GM21528 (cell line): ENCODE measurements around the gene SMC3.
"Not testable (repeated sequence)": the region's sequence is repeated elsewhere in the genome, so short reads cannot be mapped to it uniquely, and the experiment has no call there.

Experiments used
- ATAC-seq: cut with Tn5 transposase; IDR thresholded peaks from one replicate; pipeline ENCODE4 v1.9.1; 2021; ENCODE audit warnings: mild to moderate bottlenecking, moderate library complexity; ENCODE audit not compliant: unreplicated experiment, low FRiP score

SMC3 gene

DNA sequence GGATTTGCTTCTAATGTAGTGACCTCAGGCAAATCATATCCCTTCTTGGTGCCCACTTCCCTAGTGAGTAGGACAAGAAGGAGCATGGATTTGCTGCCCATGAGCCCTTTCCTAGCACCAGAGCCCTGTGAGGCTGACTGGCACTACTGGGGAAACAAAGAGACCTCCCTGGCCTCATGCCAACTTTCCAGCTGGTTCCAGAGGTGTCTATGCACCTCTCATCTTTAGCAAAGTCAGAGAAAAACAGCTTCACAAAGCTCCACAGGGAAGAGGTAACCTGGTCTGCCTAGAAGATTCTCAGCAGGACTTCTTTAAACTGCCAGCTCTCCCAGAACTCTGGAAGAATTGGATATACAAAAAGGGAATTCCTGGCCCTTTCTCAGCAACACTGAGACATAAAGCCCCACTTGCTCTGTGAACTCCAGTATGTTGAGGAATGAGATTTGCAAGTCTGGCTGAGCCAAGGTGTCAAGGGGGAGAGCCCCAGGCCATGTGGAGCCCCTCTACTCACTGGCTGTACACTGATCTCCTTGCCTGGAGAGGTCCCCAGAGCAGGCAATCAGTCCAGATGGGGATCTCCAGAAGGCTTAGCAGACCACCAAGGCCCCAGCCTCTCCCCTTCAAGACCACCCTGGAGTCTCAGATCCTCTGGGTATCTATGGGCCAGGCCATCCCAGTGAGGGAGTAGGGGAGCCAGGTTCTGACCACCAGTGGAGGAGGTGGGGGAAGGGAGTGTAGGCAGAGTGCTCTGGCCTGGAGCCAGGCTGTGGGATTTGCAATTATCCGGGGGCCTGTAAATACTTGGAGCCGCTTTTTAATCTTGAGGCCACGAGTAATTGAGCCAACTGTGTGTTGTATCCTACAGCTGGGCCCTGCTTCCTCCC is 52.3 kb downstream of the SMC3 start:
- ATAC-seq, result no peak

GRCh38 chr10:110620398-110620719 is 52.9 kb downstream of the SMC3 start:
- no peak for ATAC-seq

DNA sequence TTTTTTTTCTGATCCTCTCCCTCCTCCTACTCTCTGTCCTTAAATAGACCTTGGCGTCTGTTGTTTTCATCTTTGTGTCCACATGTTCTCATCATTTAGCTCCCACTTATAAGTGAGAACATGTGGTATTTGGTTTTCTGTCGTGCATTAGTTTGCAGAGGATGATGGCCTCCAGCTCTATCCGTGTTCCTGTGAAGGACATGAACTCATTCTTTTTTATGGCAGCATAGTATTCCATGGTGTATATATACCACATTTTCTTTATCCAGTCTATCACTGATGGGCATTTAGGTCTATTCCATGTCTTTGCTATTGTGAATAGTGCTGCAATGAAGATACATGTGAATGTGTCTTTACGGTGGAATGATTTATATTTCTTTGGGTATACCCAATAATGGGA is 55.8 kb downstream of the SMC3 start:
- not testable (repeated sequence) for ATAC-seq

DNA sequence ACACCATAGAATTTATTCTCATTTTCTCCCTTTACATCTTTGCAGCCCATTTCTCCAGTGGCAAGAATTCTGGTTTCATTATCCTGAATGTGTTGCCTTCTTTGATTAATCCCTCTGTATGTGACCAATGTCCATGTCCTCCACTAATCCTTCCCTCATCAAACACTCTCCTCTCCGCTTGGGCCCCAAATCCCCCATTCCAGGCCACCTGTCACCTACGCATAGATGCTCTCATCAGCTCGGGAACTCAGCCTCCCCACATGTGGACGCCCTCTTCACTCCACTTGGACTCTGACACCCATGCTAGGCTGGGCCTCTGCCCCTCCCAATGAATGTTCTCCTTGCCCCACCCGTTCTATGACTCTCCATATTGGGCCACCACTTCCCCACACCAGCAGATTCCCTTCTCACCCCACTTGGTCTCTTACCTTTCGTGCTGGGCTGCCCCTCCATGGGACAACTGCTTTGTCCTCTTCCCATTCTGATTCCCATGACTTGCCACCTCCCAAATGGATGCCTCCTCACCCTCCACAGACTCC is 57.9 kb downstream of the SMC3 start:
- ATAC-seq, result no peak

DNA sequence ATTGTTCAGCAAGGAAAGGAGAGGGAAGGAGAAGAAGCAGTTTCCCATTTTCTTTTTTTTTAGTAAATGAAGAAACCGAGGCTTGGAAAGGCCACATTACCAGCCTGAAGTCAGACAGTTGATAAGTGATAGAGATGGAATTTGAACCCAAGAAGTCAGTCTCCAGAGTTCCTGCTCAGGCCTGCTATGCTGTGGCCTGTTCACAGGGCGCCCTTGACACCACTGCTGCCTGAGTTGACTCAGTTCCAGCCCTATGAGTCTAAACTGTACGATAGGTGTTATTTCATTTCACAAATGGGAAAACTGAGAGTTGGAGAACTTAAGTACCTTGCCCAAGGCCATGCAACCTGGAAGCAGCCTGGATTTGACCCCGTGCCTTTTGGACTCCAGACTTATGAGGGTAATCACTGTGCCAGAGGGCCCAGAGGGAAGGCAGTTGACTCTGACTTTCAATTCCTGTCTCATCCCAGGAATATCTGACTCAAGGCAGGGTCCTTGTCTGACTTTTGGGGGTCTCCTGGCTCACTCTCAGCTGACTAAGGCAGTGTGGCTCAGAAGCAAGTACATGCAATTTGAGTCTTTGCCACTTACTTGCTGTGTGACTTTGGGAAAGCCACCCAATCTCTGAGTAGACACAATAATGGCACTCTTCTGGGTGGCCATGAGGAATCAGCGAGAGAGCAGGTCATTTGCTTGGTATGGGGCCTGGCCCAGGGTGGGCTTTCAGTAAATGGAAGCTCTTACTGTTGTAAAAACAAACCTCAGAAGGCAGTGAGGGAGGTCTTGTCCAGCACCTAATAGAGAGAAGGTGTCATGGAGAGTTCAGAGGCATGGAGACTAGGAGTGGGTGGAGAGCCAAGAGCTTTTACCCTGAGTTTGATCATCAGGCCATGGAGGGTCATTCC is 58.7 kb downstream of the SMC3 start:
- ATAC-seq, result no peak

DNA sequence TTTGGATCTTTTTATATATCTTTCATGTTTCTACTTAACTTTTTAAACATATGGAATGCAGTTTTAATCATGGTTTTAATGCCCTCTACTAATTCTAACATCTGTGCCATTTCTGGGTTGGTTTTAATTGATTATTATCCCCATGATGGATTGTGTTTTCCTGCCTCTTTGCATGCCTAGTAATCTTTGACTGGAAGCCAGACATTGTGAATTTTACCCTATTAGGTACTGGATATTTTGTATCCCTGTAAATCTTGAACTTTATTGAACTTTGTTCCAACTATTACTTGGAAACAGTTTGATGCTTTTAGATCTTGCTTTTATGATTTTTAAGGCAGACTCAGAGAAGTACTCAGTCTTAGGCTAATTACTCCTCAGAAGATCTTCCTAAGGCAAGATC is 60.7 kb downstream of the SMC3 start:
- ATAC-seq, result no peak

- ATAC-seq, result no peak
These were observed 62.2 kb downstream of the SMC3 start for GRCh38 chr10:110629680-110630191.

DNA sequence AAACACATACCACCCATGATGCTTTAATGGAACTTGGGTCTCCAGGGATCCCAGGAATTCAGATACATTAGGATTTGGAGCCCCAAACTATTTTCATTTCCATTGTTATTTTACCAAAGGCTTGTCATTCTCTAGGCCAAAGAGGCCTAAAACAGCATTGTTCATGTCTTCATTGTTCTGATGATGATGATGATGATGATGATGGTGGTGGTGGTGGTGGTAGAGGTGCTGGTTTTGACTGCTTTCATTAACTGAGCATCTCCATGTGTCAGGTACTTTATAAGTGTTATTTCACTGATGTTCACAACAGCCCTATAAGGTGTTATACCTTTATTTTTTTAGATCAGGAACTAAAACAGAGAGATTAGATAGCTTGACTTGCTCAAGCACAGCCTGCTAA is 64.4 kb downstream of the SMC3 start:
- ATAC-seq, result no peak

DNA sequence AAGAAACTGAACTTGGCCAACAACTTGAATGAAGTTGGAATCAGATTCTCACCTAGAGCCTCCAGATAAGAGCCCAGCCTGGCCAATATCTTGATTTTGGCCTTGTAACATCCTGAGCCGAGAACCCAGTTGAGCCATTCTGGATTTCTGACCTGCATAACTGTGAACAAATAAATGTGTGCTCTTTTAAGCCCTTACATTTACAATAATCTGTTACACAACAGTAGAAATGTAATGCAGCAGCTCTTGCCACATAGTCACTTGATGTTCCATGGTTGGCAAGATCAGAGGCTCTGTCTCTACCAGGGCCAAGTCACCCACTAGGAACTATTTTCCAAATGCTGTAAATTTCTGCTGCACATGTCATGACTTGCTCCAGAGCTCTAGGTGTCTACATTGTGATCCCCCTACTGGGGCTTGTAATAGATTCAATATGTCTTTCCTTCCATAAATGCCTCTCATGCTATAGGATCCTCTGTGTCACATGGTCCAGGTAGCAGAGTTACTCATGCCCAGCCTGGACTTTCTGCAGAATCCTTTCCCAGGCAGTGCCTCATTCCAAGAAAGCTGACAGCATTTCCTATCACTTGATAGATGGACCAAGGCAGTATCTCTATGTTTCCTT is 65.2 kb downstream of the SMC3 start:
- no peak for ATAC-seq

DNA sequence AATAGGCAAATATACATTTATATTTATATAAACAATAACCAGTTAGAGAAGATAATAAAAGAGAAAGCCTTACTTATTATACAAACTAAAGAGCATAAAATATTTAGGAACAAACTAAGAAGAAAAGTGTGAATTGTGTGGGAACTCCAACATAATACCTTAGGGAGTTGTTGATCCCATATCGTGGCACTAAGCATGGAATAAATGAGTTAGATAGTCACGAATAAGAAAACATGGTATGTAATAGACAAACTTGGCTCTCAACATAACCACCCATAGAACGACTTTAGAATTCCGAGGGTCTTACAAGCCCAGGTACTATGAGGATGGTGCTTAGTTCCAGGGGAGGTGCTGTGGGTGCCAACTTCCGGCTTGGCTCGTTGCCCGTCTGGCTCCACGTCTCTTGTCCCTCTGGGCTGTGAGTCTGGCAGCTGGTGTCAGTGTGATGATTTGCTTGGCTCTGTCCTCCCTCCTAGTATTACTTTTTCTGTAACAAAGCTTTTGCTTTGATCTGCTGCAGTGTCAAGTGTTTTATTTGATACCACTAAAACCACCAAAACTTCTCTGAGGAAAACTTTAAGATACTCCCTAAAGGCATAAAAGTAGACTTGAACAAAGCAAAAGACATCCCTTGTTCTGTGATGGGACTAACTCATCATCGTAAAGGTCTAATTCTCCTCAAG is 67.2 kb downstream of the SMC3 start:
- no peak for ATAC-seq

DNA sequence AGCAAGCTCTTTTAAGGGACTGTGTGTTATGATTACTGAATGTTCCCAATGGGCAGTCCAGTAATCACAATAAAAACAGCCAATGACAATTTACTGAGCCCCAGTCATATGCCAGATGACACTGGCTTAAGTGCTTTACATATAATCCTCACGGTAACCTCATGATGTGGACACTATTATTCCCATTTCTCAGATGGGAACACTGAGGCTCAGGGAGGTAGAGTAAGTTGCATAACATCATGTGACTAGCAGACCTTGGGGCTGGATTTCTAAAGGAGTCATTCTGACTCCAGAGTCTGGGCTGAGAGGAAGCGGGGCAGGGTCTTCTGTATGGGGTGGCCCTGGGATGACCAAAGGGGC is 69.1 kb downstream of the SMC3 start:
- no peak for ATAC-seq

- no peak for ATAC-seq
These were observed 69.5 kb downstream of the SMC3 start for GRCh38 chr10:110636932-110637557.

DNA sequence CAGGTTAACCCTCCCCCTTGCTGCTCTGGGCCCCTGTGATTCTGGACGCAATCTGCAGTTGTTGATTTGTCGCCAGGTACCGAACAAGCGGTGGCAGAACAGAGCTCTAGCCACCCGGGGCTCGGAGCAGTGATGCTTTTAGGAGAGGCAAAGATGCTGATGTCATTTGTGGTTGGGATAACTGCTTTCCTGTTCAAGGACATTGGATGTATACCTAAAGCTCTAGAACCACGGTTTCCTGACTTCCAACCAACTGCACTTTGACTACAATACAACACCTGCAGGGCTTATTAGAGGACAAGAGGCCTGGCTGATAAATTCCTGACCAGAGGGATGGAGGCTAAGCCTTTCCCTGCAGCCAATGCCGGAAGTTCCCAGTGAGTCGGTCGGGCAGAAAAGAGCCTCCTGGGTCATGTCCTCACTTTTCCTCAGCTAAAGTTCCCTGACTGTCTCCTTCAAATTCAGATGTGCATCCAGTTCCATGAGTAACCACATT is 70.1 kb downstream of the SMC3 start:
- ATAC-seq, result no peak

DNA sequence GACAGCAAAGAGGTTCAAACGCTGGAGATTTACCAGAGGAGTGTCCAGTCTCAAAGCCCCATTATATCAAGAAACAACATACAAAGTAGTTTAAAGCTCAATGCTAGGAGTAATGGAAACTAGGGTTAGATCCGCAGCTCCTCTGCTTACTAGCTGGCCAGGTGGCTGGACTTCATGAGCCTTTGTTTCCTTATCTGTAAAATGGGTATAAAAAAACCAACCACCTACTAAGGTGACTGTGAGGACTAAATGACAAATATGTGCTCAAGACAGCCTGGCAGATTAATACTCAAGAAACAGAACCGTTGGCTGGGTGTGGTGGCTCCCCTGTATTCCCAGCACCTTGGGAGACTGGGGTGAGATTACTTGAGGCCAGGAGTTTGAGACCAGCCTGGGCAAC is 70.8 kb downstream of the SMC3 start:
- no peak for ATAC-seq

DNA sequence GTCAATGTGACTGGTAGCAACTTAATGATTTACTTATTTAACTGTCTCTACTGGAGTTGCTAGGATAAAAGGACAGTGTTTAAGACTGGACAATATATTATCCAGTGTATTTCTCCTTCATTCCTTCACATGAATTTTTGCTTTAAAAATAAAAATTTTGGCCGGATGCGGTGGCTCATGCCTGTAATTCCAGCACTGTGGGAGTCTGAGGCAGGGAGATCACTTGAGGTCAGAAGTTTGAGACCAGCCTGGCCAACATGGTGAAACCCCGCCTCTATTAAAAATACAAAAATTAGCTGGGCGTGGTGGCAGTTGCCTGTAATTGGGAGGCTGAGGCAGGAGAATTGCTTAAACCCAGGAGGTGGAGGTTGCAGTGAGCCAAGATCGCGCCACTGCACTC is 71.6 kb downstream of the SMC3 start:
- ATAC-seq, result not testable (repeated sequence)

GRCh38 chr10:110639858-110640257 is 72.4 kb downstream of the SMC3 start:
- not testable (repeated sequence) for ATAC-seq

- ATAC-seq, result no peak
These were observed 73.8 kb downstream of the SMC3 start for GRCh38 chr10:110641256-110641655.

- ATAC-seq, result no peak
These were observed 74.9 kb downstream of the SMC3 start for GRCh38 chr10:110642204-110643034.
